NCI-H2227 treated with DMSO at 0.1 percent for 48 hours (cell line): Measurements from ENCODE around the gene HOXC4.
"Not testable (repeated sequence)": the region's sequence is repeated elsewhere in the genome, so short reads cannot be mapped to it uniquely, and the experiment has no call there.

ENCODE experiments used
- DNase-seq: peaks from one replicate; lab custom pipeline; 2025; lab: John Stamatoyannopoulos, UW

HOXC4 gene

GRCh38 chr12:54092943-54093342 is 39.3 kb downstream of the HOXC4 start:
- not testable (repeated sequence) for DNase-seq

DNA sequence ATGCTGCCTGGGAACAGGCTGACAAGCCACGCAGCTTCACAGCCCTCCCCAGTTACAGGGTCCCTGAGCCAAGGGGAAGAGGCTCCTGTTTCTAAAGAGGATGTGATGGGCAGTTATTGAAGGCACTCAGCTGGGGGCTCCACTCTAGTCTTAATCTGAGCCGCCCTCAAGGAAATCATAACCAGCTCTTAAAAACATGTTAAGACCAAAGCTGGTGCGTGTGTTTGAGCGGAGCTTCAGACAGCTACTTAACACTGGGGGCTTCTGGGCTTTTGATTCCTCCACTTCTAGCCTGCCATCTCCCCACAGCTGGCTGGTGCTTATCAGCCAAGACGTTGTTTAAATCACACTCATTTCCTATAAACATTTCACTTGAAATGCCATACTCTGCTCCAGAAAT is 42.3 kb downstream of the HOXC4 start:
- peak; percentile 6 for DNase-seq

GRCh38 chr12:54098644-54099043 is 45.0 kb downstream of the HOXC4 start:
- not testable (repeated sequence) for DNase-seq

DNA sequence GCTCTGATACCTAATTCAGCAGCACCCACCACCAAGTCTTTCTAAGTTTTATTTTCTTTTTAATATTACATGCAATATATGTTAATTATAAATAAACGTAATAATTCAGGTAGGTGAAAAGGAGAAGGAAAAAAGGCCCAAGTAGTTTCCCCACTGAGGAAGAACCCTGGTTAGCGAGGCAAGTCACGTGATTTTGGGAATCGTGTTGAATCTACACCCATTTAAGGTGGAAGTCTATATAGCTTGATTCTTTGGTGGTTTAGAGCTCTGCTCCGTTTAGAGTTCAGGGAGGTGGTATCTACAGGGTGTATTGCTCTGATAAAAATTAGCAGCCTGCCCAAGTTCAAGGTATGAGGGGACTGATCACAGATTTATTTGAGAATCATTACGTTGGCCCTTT is 47.0 kb downstream of the HOXC4 start:
- not testable (repeated sequence) for DNase-seq

GRCh38 chr12:54102223-54102622 is 48.6 kb downstream of the HOXC4 start:
- not testable (repeated sequence) for DNase-seq

DNA sequence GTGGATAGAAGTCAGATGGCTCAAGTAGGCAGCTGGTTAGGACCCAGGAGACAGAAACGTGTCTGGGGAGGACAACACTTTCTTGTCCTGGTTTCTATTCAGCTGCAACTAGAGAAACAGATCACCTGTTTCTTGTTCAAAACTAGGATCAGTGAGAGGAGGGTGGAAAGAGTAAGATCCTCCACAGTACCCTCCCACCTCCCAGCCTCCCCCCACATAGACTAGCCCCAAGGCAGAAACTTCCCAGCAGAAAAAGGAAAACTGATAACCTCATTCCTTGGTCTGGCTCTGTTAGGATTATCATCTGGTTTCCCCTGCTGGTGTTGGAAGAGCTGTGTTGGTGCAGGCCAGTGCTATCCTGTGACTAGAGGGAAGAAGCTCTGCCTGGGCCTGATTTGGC is 50.2 kb downstream of the HOXC4 start:
- DNase-seq, result not testable (repeated sequence)
